Germinal center (tissue), 1 donor: ENCODE data around the gene IGF2BP1.
"Not testable (repeated sequence)": the region's sequence is repeated elsewhere in the genome, so short reads cannot be mapped to it uniquely, and the experiment has no call there.

Experiments used
- DNase-seq: peaks from one replicate; pipeline ENCODE4 v3.0.0; 2012; ENCODE audit warnings: mixed read lengths, low spot score

IGF2BP1 gene

GRCh38 chr17:48995974-48996721 lies 1.0 kb upstream of the IGF2BP1 start:
- peak; percentile 34 for DNase-seq

DNA sequence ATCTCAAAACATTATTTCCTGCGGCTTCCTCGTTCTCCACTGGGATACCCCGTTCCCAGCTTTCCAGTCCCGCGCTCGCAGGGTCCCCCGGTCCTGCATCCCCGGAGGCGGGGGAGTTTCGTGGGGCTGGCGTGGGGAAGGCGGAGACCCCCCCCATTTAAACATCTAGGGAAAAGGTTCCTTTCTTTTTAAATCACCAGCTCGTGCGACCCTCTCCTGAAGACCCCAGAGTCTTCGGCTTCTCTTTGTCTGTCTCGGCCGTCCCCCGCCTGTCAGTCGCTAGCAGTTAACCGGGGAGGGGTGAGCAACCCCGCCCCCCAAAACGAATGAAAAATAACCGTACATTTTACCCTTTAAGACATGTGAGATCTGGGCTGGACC lies 473 bp upstream of the IGF2BP1 start:
- DNase-seq, result no peak

- peak; percentile 32 for DNase-seq
Measured at GRCh38 chr17:48997827-48998586, 822 bp downstream of the IGF2BP1 start.

DNA sequence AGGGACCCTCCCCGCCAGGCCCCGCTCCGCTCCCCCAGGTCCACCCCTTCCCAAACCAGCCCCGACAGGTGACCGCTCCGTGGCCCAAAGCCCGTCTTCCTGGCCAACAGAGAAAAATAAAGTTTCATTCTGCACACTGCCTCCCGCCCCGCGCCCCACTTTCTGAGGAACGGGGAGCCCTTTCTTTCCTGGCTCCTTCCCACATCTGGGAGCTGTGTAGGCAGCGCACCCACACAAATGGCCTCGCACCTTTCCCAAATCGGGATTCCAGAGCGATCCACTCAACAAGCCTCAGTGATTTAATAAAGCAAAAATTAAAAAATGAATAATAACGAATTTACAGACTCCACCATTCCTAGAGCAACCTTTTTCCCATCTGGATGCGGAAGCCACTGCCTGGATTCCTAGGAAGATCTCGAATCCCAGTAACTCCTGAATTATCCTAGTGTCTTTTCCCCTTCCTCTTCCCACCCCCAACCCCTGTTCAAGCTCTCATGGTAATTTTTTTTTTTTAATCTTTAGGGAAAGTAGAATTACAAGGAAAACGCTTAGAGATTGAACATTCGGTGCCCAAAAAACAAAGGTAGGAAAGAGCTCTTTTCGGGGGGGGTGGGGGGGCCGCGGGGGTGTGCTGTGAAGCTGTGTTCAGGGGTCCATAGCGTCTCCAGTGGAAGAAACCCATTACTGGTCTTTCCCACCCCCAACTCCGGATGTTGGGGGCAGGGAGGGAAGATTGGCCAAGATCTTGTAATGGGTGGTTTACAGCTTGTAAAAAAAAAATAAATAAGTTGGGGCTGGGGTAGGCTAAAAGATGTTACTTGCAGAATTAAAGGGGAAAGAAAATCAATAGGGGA lies 1.6 kb downstream of the IGF2BP1 start:
- DNase-seq, result no peak

DNA sequence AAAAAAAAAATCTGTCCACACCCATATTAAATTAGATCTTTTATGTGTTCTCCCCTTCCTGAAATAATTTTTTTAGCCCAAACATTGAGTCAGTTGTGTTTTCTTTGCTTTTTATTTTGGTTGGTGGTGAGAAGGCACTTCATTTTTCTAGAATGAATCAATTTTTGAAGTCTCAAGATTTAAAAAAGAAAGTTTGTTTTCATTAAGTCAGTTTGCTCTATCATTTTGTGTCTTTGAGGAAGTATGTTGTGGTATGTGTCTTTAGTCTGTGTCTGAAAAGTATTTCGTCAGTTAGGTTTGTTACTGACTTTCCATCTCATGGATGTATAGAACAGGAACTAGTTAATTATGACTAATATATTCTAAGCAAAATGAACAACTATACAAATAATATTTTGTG lies 3.8 kb downstream of the IGF2BP1 start:
- no peak for DNase-seq

- no peak for DNase-seq
Measured at GRCh38 chr17:49001671-49002070, 4.5 kb downstream of the IGF2BP1 start.

GRCh38 chr17:49002331-49002730 lies 5.1 kb downstream of the IGF2BP1 start:
- DNase-seq, result no peak

GRCh38 chr17:49002766-49003165 lies 5.6 kb downstream of the IGF2BP1 start:
- no peak for DNase-seq

DNA sequence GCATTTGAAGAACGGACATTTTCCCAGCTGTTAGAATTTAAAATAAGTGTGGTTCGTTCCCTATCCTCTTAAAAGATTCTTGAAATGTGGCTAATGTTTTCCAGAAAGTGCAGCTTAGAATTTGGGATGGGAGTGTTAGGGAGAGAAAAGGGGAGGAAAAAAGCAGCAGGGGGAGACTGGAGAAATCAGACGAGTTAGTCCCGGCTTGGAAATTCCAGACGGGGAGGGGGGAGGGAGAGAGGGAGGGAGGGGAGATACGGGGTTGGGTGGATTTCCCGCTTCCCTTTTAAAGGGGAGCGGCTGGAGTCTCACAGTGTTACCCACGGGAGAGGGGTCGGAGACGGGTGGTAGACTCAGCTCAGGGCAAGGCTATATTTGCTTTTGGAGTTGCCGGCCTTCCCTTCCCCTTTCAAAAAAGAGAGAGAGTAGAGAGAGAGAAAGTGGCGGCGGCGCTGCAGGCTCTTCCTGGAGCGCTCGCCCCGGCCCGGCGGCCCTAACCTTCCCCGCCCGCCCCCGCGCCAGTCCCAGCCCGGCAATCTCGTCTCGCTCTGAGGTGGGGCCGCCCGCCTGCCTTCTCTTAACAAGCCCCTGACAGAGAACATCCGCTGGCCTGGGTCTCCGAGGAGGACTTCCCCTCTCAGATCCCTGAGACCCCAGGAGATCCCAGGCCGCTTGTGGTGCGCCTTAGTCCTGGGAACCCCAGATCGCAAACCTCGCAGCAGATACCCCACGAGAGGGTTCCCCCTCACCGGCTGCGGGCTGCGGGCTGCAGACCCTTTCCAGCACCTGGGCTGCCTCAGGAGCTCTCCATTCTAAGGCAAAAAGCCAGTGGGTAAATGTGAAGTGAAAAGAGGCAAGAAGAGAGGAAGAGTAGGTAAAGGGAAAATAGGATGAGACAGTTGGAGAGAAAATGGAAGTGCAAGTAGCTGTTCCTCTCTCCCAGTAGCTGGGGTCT lies 6.6 kb downstream of the IGF2BP1 start:
- no peak for DNase-seq

GRCh38 chr17:49005140-49005539 lies 8.0 kb downstream of the IGF2BP1 start:
- no peak for DNase-seq

DNA sequence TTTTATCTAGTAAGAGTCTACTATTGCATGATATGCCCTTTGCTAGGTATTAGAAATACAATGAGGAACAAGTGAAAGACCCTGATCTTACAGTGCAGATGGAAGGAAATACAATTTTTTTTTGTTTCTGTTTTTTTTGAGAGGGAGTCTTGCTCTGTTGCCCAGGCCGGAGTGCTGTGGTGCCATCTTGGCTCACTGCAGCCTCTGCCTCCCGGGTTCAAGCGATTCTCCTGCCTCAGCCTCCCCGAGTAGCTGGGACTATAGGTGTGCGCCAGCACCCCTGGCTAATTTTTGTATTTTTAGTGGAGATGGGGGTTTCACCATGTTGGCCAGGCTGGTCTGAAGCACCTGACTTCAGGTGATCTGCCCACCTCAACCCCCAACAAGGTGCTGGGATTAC lies 11.7 kb downstream of the IGF2BP1 start:
- not testable (repeated sequence) for DNase-seq

DNA sequence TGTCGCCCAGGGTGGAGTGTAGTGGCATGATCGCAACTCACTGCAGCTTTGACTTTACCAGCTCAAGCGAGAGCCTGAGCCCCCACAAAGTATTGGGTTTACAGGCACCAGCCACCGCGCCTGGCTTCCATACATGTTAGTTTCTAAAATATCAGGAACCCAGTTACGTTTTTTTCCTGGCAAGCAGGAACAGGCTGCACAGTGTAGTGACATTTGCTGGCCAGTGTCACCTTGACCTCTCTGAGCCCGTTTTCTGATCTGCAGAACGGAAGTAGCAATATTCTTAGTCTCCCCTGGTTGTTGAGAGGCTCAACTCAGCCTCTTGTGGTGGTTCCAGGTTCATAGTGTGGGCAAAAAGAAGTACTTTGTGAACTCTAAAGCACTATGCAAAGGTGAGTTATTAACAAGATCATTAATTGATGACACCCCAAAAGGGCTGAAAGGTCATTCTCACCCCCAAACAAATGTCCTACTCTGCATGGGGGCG lies 15.6 kb downstream of the IGF2BP1 start:
- no peak for DNase-seq

- DNase-seq, result no peak
Measured at GRCh38 chr17:49013311-49014213, 16.4 kb downstream of the IGF2BP1 start.

- DNase-seq, result no peak
Measured at GRCh38 chr17:49015179-49015923, 18.2 kb downstream of the IGF2BP1 start.

DNA sequence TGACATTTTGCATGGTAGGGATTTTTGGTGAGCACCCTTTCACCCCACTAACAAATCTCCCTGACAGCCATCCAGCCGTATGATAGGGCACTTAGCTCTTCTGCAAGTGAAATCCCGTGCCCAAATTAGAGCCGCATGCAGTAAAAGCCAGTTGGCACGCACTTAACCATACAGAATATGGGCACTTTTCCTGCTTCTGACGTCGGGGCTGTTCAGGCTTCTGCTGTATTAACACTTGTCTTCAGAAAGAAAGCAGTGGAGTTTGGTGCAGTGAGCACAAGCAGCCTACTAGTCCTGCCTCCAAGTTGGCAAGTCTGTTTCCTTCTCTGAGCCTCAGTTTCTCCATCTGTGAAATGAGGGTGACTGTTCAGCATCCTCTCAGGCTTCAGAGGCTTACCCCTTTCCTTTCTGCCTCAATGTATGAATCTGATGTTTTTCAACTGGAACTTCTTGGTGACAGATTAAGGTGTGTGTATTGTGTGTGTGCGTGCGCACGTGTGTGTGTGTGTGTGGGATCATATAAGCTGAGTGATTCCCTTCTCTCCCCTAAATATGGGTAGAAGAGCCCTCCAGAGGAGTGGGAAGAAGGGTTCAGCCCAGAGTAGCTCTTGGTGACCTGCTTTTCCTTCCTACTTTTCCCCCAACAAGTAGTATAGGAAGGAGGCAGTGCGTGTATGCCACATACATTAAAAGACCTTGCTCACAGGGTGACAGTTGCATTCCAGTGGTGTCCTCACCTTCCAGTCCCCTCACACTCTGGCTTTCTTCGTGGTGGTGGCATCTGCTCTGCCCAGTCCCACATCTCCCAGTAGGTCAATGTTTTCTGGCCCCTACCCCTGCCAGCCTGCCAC lies 19.0 kb downstream of the IGF2BP1 start:
- DNase-seq, result no peak

DNA sequence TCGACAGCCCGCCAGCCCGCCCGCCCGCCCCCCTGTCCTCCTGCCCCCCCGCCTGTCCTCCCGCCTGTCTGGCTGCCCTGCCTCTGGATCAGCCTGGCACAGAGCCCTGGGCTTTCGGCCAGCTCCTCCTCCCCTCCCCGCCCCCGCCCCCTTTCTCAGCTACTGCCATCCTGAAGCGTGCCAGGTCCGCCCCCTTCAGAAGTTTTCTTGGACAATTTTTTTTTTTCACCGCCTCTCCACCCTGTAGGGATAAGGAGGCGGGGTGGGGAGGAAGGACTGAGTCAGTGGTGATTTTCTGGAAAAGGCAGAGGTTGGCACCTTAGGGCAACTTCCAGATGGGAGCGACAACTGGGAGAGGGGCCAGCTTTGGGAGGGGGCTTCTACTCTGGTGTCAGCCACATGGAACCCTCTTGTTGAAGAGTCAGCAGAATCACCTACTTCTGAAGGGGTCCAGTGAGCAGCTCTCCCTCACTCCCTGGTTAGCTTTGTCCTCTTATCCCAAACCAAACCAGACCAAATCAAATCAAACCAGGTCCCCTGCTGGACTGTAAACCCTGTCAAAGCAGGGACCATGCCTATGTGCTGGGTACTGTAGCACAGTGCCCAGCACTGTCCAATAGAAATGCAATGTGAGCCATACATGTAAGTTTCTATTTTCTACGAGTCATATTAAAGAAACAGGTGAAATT lies 19.7 kb downstream of the IGF2BP1 start:
- DNase-seq, result no peak

- DNase-seq, result no peak
Measured at GRCh38 chr17:49018116-49018612, 21.0 kb downstream of the IGF2BP1 start.

DNA sequence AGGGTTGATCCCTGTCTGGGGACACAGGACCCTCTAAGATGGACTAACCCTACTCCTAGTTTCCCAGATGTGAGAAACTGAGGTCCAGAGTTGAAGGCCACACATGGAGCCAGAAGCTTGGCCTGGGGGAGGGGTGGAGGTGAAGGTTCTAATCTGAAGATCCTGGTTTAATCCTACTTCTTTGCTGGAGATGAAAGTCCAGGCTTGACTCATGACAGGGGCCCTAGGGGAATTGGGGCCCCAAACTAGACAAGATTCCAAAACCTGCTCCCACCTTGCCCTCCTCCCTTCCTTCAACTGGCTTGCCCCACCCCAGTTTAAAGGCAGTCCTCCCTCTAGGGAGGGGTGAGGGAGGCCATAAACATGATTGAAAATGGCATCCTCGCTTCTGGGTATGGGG lies 21.6 kb downstream of the IGF2BP1 start:
- no peak for DNase-seq
